Stimulated activated CD4-positive, alpha-beta T cell treated with anti-CD3 and anti-CD28 coated beads, Interleukin-4, amount 100 ng/mL, for 4 hours (primary cell): Measurements from ENCODE around the gene KCTD10.

Experiments
- DNase-seq, 2 experiments: peaks; one replicate each; pipeline ENCODE4 v3.0.0-alpha.2; 2020

The KCTD10 gene

GRCh38 chr12:109469517-109469916, 7.6 kb downstream of the KCTD10 start:
- no peak for DNase-seq

GRCh38 chr12:109467978-109468676, 9.0 kb downstream of the KCTD10 start:
- no peak for DNase-seq

GRCh38 chr12:109466821-109467220, 10.3 kb downstream of the KCTD10 start:
- no peak for DNase-seq

- DNase-seq = no peak
Observed at GRCh38 chr12:109466305-109466704, 10.8 kb downstream of the KCTD10 start.

GRCh38 chr12:109464642-109465351, 12.3 kb downstream of the KCTD10 start:
- no peak for DNase-seq

GRCh38 chr12:109463756-109464155, 13.3 kb downstream of the KCTD10 start:
- DNase-seq = no peak

GRCh38 chr12:109462868-109463692, 14.0 kb downstream of the KCTD10 start:
- no peak for DNase-seq

- DNase-seq = no peak
Observed at GRCh38 chr12:109461846-109462756, 15.0 kb downstream of the KCTD10 start.

- DNase-seq = no peak
Observed at GRCh38 chr12:109461049-109461845, 15.9 kb downstream of the KCTD10 start.

GRCh38 chr12:109460538-109460937, 16.6 kb downstream of the KCTD10 start:
- no peak for DNase-seq

GRCh38 chr12:109459247-109459646, 17.9 kb downstream of the KCTD10 start:
- no peak for DNase-seq

- DNase-seq = no peak
Observed at GRCh38 chr12:109458771-109459208, 18.3 kb downstream of the KCTD10 start.

- DNase-seq = no peak
Observed at GRCh38 chr12:109458086-109458485, 19.0 kb downstream of the KCTD10 start.

GRCh38 chr12:109455706-109456105, 21.4 kb downstream of the KCTD10 start:
- DNase-seq = no peak

- no peak for DNase-seq
Observed at GRCh38 chr12:109452489-109452888, 24.6 kb downstream of the KCTD10 start.

- DNase-seq = no peak
Observed at GRCh38 chr12:109451400-109451799, 25.7 kb downstream of the KCTD10 start.

GRCh38 chr12:109450980-109451379, 26.1 kb downstream of the KCTD10 start:
- DNase-seq = no peak

GRCh38 chr12:109449845-109450532, 27.1 kb downstream of the KCTD10 start:
- DNase-seq = no peak

- DNase-seq = no peak
Observed at GRCh38 chr12:109448707-109449390, 28.3 kb downstream of the KCTD10 start.

GRCh38 chr12:109448272-109448671, 28.8 kb downstream of the KCTD10 start:
- no peak for DNase-seq
